DMS114 treated with DMSO at 0.1 percent for 48 hours (cell line): Measurements from ENCODE around the gene KCNK2.

Experiments used
- DNase-seq: peaks from one replicate; lab custom pipeline; 2025; ENCODE audit not compliant: unreplicated experiment; lab: John Stamatoyannopoulos, UW

KCNK2 gene

DNA sequence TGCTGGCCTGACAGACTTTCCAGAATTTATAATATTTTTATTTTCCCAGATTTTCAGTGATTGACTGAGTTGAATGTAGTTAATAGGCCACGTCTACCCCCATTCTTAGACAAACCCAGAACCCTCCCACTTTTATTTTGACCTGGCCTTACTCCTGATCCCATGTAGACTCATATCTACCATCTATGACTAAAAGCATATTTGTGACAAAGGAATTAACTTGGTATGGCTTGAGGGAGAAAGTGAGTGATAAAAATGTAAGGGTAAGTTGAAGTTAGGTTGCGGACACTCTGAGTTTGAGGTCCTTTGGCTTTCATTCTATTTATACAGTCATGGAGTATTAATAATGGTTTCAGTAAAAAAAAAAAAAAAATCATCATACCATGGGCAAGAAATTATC lies 168.4 kb downstream of the KCNK2 start:
- DNase-seq: no peak

- DNase-seq: no peak
Observed at GRCh38 chr1:215251428-215251827, 168.9 kb downstream of the KCNK2 start.

- DNase-seq: no peak
Observed at GRCh38 chr1:215252164-215252563, 169.6 kb downstream of the KCNK2 start.

GRCh38 chr1:215256936-215257679 lies 174.6 kb downstream of the KCNK2 start:
- DNase-seq: no peak

DNA sequence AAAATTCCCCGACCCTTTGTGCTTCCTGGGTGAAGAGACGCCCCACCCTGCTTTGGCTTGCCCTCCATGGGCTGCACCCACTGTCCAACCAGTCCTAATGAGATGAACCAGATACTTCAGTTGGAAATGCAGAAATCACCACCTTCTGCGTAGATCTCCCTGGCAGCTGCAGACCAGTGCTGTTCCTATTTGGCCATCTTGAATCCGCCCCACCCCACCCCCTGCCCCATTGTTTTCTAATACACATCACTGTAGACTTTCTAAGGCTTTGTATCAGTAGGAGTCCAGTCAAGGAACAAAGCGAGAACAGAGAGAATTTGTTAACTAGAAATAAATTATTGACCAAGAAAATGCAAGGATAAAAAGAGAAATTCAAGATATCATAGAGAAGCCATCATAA lies 178.2 kb downstream of the KCNK2 start:
- DNase-seq: no peak

- no peak for DNase-seq
Observed at GRCh38 chr1:215262106-215262505, 179.6 kb downstream of the KCNK2 start.

DNA sequence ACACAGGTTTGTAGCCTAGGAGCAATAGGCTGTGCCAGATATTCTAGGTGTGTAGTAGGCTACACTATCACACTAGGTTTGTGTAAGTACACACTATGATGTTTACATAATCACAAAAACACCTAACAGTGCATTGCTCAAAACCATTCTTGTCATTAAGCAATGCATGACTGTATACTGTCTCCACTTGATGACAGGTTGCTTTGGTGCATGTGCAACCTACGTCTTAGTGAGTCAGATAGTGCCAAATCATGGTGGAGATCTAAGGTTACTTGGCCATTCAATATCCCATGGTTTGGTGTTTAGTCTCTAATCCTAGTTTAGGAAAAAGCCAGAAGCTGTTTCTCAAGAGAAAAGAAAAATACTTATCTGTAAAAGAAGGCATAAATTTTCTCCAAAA lies 181.1 kb downstream of the KCNK2 start:
- DNase-seq: no peak

GRCh38 chr1:215264649-215265048 lies 182.1 kb downstream of the KCNK2 start:
- no peak for DNase-seq

DNA sequence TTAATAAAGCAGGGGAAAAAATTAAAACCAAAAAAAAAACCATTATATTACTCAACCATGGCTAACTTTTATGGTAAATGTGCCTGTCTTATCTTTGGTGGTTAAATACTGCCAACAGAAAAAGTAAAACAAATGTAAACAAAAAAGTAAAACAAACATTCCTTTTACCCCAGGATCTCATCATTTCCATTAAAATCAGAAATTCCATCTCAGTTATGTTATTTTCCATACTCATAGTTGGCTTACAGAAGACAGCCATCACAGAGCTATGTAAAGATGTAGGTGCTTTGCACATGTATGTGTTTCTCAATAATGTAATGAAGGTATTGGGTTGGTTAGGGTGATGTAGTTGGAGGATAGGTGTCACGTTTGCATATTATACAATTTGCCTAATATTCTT lies 185.0 kb downstream of the KCNK2 start:
- no peak for DNase-seq

- no peak for DNase-seq
Observed at GRCh38 chr1:215269955-215270354, 187.4 kb downstream of the KCNK2 start.

GRCh38 chr1:215273838-215274516 lies 191.4 kb downstream of the KCNK2 start:
- no peak for DNase-seq

DNA sequence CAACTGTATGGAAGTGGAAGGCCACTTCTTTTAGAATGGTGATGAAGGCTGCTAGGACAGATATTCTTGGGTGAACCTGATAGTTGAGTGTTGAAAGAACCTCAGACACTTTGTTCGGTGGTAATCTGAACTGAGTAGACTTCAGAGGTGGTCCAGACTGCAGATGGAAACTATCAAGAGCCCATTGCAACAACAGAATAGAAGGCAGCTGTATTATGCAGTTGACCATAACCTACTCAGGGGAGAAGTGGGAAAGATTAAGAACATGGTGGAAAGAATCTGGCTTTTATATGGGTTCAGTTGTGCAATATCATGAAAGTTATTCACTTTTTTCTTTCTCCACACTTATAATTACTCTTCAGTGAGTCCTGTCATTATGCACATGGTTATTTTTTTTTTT lies 194.0 kb downstream of the KCNK2 start:
- no peak for DNase-seq

GRCh38 chr1:215277532-215277931 lies 195.0 kb downstream of the KCNK2 start:
- no peak for DNase-seq

DNA sequence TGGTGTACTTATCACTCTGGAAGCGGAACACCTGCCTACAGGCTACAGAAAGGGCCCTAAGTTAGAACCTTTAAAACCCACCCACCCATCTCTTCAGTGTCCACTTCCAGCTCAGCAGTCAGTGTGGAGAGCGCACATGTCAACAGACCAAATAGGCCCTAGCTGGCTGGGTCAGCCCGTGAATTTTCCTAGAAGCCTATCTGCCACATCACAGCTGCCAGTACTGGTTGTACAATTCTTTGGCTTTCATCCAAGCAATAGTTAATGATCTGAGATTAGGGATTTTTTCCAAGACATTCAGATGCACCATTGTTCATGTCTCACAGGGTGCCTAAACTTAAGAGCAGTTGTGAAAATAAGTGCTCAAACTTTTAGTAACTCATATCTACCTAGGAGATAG lies 197.1 kb downstream of the KCNK2 start:
- DNase-seq: no peak

DNA sequence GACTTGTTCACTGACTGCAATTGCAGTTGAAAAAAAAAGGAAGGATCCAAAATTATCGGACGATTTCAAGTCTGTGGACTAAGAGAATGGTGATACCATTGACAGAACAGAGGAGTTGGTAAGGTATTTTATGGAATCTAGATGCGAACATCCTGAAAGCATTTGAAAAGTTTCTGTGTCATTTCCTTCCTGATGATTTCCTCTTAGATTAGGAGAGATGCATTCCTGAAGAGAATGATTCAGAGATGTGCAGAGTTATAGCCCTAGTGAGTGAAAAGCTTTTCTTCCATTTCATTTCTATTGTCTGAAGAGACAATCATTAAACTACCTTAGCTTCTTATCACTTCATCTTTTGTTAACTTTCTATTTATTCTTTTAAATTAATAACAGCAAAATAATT lies 200.0 kb downstream of the KCNK2 start:
- no peak for DNase-seq

GRCh38 chr1:215285013-215285800 lies 202.7 kb downstream of the KCNK2 start:
- DNase-seq: no peak
